GM20000 (cell line): ENCODE measurements around the gene ILDR1.

Experiments used
- DNase-seq: peaks from one replicate; pipeline ENCODE4 v3.0.0; 2012; ENCODE audit warnings: low spot score
- CTCF ChIP-seq: IDR thresholded peaks from 2 replicates; pipeline ENCODE4 v1.5.1; 2012; ENCODE audit warnings: mild to moderate bottlenecking, control low read depth; ENCODE audit errors: extremely low read depth, missing control alignments

The ILDR1 gene

DNA sequence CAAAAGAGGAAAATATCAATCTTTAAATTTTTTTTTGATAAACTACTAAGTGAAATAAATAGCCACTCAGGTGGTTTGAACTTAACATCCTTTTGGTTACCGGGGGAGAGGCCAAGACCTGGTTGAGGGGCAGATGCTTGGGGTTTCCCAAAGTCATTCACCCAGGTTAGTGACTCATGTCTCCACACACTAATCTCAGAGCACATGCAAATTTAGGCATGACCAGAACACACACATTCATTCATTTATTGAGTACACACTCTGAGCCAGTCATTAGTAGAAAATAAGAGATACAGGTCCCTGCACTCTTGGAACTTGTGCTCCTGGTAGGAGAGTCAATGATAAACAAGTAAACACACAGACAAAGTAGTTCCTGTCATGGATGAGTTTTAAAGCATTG, 7.3 kb downstream of the ILDR1 start:
- no peak for TF ChIP-seq CTCF

GRCh38 chr3:122013448-122013925, 8.6 kb downstream of the ILDR1 start:
- no peak for DNase-seq
- no peak for TF ChIP-seq CTCF

More for the DNA sequence above, 7.3 kb downstream of the ILDR1 start:
- DNase-seq: peak; percentile 81

- TF ChIP-seq CTCF: no peak
- no peak for DNase-seq
Measured at GRCh38 chr3:122012821-122013220, 9.2 kb downstream of the ILDR1 start.

DNA sequence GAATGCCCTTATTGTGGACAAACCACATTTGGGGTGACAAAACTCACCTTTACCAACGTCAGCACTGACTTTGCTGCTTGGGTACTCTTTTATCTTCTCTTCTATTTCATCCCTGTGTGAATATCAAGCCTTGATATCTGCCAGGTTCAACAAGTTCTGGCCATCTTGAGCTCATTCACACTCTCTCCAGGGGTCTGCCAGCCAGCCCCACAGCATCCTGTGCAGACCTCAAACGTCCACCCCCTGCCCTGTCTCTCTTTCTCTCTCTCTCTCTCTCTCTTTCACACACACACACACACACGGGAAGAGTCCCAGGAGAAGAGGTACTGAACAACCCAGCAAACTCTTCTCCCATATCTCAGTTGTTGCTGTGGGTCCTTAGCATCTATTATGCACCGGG, 10.7 kb downstream of the ILDR1 start:
- TF ChIP-seq CTCF: no peak
- no peak for DNase-seq

DNA sequence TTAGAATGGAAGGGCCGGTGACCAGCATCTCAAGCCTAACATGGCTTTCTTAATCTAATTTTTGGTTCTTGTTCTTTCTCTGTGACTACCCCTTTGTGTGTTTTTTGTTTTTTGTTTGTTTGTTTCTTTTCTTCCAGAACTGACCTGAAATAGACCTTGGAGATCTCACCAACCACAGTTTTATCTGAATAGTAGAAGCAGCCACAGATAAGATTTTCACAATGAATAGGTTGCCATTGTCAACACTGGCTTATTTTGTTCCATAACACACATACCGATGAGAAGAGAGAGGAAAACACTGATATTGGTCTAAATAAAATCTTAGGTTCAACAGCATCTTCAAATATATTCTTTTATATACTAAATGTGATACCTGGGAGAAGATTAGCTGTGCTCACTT, 11.5 kb downstream of the ILDR1 start:
- no peak for DNase-seq
- TF ChIP-seq CTCF: no peak

DNA sequence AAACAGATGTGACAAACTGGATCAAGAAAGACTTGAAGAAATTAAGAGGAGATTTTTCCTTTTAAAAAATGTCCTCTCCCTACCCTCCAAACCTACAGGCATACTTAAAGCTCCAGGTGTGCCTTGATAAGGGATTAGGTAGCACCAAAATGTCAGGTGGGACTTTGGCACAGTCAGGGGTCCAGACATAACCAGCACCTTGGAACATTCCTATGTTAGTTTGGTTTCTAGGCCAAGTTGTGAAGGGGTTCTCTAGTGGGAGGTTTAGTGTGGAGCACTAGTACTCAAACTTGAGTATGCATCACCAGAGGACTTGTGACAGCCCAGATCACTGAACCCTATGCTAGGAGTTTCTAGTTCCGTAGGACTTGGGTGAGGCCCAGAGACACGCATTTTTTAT, 13.9 kb downstream of the ILDR1 start:
- no peak for TF ChIP-seq CTCF
- DNase-seq: no peak

DNA sequence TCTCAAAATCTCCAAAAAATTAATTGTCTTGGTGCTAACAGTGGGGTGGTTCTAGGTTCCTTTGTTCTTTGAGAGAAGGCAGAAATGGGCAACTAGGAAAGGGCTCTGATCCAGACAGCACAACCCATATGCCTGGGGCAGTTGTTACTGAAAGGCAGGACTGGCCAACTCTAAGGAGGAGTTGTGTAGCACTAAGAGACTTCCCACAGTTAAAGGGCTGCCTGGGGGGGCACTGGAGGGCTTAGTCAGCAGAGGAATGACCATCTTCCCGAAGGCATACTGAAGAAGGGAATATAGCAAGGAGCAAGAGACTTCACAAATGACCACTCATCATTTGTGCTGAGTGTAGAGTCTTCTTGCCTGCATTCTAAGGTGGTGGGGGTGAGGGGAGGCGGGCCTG, 15.8 kb downstream of the ILDR1 start:
- TF ChIP-seq CTCF: no peak
- DNase-seq: no peak
